GM18526 (cell line): ENCODE results near the gene DENND2D.

Experiments used
- POLR2A ChIP-seq: IDR thresholded peaks from 3 replicates; pipeline ENCODE4 v1.6.1; 2011; ENCODE audit not compliant: insufficient read length; ENCODE audit errors: extremely low read depth

Gene DENND2D

DNA sequence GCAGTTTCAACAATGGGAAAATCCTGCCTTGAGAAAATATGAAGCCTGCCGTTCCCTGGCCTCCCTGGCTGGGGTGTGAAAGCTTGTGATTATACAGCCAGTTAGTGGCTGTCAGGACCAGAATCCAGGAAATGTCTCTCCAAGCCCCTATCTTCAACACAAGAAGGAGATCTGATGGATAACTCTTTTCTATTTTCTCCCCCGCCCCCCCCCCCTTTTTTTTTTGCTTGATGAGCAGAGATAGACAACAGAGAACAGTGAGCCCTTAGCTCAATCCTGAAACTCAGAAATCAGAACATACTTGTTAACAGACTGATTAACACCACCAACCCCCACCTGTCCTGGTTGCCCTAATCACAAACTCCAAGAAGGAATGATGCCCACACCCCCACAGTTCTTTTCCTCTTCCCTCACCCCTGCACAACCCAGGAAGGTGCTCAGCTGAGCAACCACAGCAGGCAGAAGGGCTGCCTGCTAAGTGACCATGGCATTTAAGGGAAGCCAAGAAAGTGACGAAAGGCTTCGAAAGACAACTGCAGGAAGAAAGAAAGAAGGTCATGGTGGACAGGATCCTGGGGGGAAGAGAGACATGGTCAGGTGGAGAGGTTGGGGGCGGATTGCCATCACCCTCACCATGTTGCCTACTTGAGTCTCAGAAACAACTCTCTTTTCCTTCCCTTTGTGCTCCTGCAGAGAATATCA, 12.3 kb upstream of the DENND2D start:
- TF ChIP-seq POLR2A, result no peak

DNA sequence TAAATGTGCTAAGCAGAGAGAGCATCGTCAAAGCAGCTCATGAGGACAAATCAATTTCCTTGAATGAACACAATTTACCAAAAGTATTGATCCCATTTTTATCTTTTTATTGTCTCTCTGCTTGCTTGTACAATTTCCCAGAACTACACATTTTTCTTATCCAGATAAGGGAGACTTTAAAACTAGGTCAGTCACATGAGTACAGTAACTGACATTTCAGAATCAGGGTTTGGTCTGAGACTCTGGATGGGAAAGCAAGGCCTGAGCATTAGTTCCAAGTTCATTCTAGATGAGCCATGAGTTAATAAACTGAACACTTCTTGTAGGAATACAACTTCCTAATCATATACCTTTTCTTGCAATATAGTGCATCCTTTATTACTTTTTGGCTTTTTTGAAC, 11.5 kb upstream of the DENND2D start:
- no peak for TF ChIP-seq POLR2A

DNA sequence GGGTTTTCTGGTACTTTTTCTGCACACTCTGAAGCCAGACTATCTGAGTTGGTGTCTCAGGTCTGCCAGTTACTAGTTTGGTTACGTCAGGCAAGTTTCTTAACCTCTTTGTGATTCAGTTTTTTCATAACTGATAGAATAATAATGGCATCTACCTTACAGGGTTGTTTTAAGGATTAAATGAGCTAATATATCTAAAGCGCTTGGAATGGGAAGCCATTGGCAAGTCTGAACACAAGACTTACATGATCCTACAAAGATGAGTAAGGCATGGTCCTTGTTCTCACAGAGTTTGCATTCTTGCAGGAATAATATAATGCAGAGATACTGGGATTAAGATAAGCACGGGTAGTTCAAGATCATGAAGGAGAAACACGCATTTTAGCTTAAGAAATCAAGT, 9.2 kb upstream of the DENND2D start:
- no peak for TF ChIP-seq POLR2A

DNA sequence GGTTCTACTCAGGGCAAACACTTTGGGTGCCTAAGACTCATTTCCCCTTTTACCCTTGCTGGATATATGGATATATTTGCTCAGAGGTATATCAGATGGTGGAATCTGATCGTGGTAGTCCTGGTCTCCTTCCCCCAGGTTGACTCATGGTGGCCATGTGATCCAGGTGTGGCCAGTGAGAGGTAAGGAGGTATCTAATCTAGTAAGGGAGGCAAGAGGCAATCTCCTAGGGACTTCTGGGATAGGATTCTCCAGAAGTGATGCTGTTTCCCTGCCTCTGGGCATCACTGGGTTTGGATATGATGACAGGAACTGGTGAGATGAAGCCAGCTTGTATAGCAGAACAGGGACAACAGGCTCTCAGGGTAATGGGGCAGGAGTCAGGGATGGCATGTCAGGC, 8.5 kb upstream of the DENND2D start:
- no peak for TF ChIP-seq POLR2A

DNA sequence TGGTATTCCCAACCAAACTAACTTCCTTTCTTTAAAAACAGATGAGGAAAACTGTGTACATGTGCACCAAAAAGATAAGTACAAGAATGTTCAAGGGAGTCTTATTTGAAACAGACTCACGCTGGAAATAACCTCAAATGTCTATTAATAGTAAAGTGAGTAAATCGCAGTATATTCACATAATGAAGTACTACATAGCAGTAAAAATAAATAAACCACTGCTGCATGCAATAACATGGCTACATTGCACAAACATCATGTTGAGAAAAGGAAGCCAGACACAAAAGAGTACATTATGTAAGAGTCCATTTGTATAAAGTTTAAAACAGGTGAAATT, 5.2 kb upstream of the DENND2D start:
- no peak for TF ChIP-seq POLR2A

DNA sequence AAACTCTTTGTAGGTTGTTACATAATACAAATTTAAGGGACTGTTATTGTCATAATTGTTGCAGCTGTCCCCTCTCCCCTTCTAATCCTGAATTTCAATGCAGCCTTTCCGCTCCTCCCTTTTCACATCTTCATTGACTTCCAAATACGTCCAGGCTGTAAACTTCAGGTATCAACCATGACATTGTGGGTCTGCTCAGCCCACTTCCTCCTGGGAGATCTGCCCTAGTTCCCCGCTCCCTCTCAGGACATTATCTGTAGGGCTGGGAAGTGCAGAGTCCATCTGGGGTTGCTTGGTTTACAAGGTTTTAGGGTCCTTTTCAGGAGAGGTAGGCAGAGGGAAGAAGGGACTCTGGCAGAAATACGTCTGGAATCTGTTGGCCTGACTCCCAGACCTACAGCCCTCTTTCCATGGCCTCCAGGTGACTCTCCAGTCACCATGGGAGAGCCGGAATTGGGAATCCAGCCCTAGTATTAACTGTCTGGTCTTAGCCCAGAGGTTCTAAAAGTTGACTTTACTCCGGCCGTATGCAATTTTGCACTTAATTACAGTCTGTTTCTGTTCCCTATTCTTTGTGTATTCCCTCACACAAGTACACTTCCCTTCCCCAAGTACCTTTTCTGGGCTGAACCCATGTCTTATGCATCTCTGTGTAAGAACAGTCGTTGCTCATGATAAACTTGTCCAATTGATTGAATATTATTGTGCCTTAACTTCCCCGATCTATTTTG, 4.7 kb upstream of the DENND2D start:
- TF ChIP-seq POLR2A, result no peak

DNA sequence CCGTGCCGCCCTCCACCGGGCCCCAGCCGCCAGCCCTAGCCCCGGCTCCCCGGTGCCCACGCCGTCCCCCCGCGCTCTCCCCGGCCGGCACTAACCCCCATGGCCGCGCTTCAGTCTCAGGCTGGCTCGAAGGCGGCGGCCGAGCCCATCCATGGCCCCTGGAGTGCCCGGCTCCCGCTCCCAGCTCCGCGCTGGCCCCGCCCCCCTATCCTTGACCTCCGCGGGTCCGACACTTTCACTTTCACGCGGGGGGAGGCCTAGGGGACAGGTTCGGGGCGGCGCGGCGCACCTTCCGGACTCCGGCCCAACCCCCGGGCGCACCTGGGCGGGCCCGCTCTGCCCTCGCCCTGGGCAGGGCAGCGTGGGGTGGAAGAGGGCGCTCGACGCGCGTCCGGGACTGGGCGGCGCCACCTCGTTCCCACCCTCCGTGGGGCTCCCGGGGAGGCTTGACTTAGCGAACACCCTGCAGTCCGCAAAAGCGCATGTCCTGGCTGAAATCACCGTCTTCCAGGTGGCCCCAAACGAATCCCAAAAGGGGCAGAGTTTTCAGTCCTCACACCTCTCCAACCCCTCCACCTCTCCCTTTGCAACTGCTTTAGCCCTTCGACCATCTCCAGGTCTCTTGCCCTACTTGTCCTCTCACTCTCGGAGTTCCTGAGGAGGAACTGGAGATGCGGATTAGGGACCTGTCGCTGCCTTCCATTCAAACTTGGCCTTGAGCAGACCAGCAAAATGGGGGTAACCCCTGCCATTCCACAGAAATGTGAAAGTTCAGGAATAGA, 3.9 kb upstream of the DENND2D start:
- peak; percentile 44 for TF ChIP-seq POLR2A

DNA sequence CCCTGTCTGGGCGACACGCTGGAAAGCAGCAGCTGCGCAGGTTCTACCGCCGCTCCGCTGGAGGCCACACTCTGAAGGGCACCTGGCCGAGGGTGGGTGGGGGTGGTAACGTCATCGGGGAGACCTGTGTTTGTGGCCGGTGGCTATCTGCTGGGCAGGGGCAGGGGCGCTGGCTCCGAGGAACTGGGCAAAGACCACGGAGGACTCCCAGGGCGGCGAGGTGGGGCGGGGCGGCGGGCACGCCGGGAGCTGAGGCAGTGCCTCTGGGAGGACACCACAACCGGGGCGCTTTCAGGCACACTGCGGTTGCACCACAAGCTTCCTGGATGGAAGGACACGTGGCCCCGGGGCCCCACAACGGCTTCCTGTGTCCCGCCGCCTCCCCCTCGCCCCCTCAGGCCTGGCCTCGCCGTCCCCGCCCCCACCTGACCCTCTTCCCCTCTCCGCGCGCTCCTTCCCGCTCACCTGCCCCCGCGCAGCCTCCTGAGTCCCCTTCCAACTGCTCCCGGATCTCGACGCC, 3.3 kb upstream of the DENND2D start:
- peak; percentile 66 for TF ChIP-seq POLR2A

DNA sequence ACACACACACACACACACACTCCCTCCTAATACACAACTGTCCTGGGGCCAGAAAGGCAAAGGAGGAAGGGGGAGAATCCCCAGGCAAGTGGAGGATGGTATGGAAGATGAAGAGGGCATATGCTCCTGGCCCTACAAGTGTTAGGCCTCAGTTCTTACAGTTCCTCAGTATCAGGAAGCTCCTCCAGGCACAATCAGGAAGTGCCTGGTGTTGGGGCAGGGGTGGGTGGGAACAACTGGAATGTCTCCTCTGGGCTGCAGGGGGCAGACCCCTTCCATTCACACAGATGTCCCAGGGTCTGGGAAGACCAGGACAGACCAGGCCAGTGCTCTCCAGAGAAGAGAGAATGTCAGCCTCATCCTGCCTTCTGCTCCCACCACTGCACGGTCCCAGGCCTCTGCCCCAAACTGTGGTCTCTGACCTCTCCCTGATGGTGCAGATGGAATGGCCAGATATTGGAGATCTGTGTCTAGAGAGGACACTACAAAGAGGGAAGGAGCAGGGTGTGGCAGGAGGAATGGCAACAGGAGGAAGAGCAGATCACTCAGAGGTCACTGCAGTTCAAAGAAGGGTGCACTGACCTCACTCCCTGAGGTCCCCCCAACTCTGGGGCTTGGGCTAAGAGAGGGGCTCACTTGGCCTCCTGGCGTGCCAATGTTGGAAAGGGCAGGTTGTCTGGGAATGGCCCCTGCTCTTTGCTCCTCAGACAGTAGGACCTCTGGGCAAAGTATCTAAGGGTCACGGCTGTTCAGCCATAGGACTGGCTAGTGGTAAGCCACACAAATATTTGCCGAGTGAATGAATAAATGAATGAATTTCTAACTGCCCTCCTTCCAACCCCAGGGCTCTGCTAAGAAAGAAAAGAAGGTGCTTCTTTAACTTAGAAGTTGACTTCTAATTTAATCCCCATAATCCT, 2.5 kb upstream of the DENND2D start:
- no peak for TF ChIP-seq POLR2A

DNA sequence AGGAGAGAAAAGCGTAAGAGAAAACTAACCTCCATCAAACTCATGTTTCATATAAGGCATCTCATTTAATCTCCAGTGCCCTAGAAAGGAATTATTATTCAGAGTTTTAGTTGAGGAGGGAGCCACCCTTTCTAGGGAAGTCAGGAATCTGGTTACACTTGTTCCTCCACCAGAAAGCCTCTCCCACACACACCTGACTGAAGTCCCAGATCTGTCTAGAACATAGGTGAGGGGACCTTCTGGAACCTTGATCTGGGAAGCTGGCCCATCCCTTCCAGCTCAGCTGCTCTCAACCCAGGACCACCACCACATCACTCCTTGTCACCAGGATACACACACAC, 1.9 kb upstream of the DENND2D start:
- TF ChIP-seq POLR2A, result no peak

DNA sequence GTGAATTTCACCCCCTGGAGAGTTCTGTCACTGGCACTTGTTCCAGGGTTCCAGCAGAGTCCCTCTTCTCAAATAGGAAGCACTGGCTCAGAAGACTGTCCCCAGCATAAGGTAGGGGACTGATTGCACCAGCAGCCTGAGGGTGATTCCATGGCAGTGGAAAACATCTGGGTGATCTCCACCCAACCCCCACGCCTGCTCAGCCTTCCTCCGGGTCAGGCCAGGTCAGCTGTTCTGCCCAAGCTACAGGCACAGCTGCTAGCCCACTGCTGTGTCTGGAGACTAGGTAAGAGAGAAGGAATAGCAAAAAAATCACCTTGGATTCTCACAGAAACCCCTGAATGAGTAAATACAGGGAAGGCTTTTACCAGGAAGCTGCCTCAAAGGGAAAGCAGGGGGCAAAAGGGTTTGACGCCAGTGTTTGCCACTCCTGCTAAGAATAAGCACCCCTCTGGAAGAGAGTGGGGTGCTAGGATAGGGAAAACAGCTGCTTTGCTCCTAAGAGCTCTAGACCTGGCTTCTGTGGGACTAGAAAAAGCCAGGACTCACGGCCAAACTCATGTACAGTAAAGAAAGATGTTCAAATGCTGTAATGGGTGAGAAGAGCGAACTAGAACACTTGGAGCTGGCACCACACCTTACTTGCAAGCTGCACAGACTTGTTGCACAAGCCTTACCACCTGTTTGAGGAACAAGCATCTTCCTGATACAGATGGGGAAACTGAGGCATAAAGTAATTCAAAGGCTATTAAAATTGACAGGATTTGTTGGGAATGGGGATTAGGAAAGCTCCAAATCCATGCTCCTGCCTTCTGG, 1.0 kb upstream of the DENND2D start:
- TF ChIP-seq POLR2A, result peak; percentile 13

DNA sequence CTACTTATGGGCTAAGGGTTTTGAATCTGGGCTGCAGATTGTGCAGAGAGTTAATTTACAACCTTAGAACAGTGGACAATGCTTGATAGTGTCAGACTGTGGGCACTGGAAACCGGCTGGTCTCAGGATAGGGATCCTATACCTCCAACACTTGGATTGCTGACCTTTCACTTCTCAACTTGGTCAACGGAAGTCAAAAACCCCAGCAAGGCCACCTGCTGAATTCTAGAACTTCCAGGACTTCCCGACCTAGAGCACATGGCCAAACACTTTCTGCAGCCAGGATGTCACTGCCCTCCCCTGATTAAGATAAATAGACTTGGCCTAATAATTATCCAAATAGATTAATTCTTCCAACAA, 336 bp upstream of the DENND2D start:
- TF ChIP-seq POLR2A, result no peak

DNA sequence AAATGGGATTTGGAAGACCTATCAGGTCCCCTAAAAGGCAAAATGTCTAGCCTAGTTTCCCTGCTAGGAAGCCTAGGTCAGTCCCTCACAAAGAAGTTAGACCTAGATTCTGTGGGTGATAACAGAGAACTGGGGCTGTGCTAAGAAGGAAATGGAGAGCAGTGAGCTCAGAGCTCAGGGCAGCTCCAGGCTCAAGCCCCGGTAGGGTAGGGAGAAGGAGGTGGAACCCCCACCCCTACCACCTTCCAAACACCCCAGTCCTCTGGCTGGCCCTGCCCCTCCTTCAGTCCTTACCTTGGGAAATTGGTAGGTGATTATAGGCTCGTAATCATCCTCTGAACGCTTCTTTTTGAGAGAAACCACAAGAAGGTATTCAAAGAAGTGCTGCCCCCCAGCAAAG, 1.1 kb downstream of the DENND2D start:
- TF ChIP-seq POLR2A, result no peak

DNA sequence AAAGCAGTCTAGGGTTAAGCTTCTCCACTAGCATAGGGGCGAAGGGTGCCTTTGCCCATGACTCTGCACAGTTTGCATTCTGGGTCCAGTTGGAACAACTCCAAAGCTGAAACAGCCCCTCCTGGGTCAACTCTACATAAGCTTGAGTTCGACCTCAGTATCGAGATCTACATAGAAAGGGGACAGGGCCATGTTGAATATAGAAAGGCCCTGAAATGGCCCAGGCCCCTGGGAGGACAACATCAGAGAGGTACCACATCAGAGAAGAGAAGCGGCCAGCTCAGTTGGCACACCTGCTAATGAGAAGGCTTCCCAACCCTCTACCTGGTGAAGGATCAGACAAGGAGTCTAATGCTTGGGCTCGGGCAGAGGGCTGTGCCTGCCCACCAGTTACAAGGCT, 1.6 kb downstream of the DENND2D start:
- TF ChIP-seq POLR2A, result no peak

DNA sequence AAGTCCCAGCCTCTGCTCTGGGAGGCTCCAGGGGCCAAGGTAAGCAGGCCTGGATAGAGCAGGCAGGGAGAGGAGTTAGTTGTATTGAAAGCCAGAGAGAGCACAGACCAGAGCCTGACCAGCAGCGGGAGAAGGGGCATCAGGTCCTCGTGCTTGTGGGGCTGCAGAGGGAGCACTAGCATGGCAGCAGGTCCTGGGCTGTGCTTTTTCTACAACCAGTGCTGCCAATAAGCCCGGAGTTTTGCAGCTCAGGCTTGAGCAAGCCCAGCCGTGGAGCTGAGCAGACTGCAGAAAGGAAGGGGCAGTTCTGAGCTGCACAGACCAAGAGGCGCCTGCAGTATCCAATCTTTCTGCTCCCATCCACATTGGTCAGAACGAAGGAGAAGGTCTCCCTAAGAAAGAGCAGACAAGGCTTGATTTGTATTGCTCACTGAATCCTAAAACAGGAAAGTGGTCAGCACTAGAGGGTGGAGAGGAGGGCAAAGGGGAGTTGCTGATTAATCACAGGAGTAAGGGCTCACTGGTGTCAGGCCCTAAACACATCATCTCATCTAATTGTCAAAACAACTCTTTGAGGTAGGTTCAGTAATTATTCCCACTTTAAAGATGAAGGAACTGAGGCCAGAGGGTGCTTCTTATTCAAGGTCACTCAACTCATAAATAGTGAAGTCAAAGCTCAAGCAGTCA, 2.7 kb downstream of the DENND2D start:
- no peak for TF ChIP-seq POLR2A
